Endothelial cell (in vitro differentiated cells): ENCODE data around the gene SVOP. TPM values are rescaled to one million over a fixed set of nuclear protein-coding genes. Genes with fewer than 3 reads are reported as not detected.

Experiments
- DNase-seq: peaks from one replicate; pipeline ENCODE4 v3.0.0; 2021; ENCODE audit warnings: low spot score
- H3K27ac Mint-ChIP-seq: one replicate; pipeline ENCODE4 v1.8.0; 2021; ENCODE audit warnings: mixed read lengths, inconsistent platforms; ENCODE audit not compliant: unreplicated experiment
- H3K27me3 Mint-ChIP-seq: one replicate; pipeline ENCODE4 v1.8.0; 2021; ENCODE audit warnings: mild to moderate bottlenecking, moderate library complexity, mixed read lengths, inconsistent platforms; ENCODE audit not compliant: unreplicated experiment
- H3K36me3 Mint-ChIP-seq: one replicate; pipeline ENCODE4 v1.8.0; 2021; ENCODE audit warnings: mild to moderate bottlenecking, low read depth, mixed read lengths, inconsistent platforms; ENCODE audit not compliant: unreplicated experiment
- H3K4me1 Mint-ChIP-seq: one replicate; pipeline ENCODE4 v1.8.0; 2021; ENCODE audit warnings: mild to moderate bottlenecking, mixed read lengths, inconsistent platforms; ENCODE audit not compliant: unreplicated experiment
- H3K4me3 Mint-ChIP-seq: one replicate; pipeline ENCODE4 v1.8.0; 2021; ENCODE audit warnings: mild to moderate bottlenecking, mixed read lengths, inconsistent platforms; ENCODE audit not compliant: unreplicated experiment
- H3K9me3 Mint-ChIP-seq: one replicate; pipeline ENCODE4 v1.8.0; 2021; ENCODE audit warnings: mixed read lengths, inconsistent platforms; ENCODE audit not compliant: unreplicated experiment
- total RNA-seq: library from RNA; stranded (reverse); fragmentation: NEBNext Ultra II Directional; extraction: Animal tissue kit (Norgen Biotek cat#: 25700); gene quantifications from one replicate; pipeline ENCODE4 v1.2.1, GENCODE V29; 2021; ENCODE audit not compliant: unreplicated experiment
- TF ChIP-seq, protein P1 (sequence below): fragments of 200-600 bp; sonication (generic); IDR thresholded peaks from one replicate; pipeline ENCODE4 v1.5.0; 2021; ENCODE audit warnings: antibody characterized with exemption; ENCODE audit not compliant: unreplicated experiment

SVOP gene
- total RNA-seq, 1 donor from 2014 or later, result 0.15 TPM

DNA sequence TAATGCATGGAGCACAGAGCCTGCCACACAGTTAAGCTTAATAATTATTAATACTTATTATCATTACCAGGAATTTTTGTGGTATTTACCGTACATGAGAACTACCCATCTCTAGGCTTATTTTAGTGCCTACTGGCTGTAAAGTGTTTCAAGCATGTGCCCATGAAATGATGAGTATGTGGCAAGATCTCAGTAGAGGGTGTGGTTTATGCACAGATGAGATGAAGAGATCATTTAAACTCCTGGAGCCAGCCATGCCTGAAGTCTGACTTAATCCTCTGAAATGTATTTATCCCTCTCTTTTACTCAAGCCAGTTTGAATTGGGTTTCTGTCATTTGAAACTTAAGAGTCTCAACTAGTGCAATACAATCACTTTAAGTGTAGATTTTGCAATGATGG lies 80.7 kb downstream of the SVOP start:
- Mint-ChIP-seq H3K4me3 (no peak overlapping the region), H3K4me1 (no peaks in the 10 kb centered on the region), H3K36me3 (no peaks in the 10 kb centered on the region), H3K27ac (no peak overlapping the region), H3K9me3 (no peaks in the 10 kb centered on the region), H3K27me3 (no peaks in the 10 kb centered on the region)
- DNase-seq, result no peak
- TF ChIP-seq, protein P1, sequence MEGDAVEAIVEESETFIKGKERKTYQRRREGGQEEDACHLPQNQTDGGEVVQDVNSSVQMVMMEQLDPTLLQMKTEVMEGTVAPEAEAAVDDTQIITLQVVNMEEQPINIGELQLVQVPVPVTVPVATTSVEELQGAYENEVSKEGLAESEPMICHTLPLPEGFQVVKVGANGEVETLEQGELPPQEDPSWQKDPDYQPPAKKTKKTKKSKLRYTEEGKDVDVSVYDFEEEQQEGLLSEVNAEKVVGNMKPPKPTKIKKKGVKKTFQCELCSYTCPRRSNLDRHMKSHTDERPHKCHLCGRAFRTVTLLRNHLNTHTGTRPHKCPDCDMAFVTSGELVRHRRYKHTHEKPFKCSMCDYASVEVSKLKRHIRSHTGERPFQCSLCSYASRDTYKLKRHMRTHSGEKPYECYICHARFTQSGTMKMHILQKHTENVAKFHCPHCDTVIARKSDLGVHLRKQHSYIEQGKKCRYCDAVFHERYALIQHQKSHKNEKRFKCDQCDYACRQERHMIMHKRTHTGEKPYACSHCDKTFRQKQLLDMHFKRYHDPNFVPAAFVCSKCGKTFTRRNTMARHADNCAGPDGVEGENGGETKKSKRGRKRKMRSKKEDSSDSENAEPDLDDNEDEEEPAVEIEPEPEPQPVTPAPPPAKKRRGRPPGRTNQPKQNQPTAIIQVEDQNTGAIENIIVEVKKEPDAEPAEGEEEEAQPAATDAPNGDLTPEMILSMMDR, result no peak

DNA sequence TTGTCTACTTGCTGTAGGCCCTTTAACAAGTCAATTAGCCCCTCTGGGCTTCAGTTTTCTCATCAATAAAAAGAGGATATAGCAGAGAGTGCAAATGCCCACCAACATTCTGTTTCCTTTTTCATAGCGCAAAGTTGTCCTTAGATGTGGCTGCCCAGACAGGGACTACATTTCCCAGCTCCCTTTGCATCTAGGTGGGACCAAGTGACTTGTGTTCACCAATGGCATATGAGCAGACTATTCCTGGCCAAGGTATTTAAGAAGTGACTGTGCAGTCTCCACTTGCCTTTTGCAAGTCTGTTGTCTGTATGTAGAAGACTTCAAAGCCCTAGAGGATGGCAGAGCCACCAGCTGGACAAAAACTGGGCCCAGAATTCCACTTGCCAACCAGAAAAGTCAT lies 81.3 kb downstream of the SVOP start:
- Mint-ChIP-seq H3K4me3 (no peak overlapping the region), H3K27me3 (no peaks in the 10 kb centered on the region), H3K27ac (no peak overlapping the region), H3K4me1 (no peaks in the 10 kb centered on the region), H3K9me3 (no peaks in the 10 kb centered on the region), H3K36me3 (no peaks in the 10 kb centered on the region)
- TF ChIP-seq, protein P1, result no peak
- DNase-seq, result no peak

DNA sequence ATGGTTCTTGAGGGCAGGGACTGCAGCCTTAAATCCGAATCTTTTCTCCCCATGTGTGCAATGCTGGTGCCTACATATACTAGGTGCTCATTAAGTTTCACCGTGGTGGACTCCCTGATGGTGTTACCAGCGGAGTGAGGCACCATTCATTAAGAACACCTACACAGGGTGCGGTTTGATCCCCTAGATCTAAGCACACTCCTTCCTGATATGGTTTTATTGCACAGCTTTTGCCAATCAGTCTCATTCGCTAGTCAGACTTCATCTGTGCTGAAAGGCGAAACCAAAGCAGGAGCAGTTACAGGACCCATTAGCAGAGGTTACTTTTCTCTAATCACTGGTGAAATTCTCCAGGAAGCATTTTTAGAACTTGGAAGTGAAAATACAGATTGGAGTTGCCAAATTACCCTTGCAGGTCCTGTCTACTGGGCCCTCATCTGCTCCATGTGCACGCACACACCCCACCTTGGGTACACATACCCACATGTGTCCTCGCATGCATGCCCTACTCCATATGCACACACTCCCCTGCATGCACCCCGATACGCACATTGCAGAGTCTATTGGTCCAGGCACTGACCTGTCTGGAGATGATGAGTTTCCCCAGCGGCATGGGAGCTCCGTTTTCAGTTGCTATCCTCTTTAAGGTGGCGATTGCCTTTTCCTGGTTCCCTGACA lies 82.5 kb downstream of the SVOP start:
- Mint-ChIP-seq H3K27me3 (no peaks in the 10 kb centered on the region), H3K27ac (no peak overlapping the region), H3K36me3 (no peaks in the 10 kb centered on the region), H3K4me1 (no peaks in the 10 kb centered on the region), H3K9me3 (no peaks in the 10 kb centered on the region), H3K4me3 (no peak overlapping the region)
- TF ChIP-seq, protein P1, result no peak
- no peak for DNase-seq

DNA sequence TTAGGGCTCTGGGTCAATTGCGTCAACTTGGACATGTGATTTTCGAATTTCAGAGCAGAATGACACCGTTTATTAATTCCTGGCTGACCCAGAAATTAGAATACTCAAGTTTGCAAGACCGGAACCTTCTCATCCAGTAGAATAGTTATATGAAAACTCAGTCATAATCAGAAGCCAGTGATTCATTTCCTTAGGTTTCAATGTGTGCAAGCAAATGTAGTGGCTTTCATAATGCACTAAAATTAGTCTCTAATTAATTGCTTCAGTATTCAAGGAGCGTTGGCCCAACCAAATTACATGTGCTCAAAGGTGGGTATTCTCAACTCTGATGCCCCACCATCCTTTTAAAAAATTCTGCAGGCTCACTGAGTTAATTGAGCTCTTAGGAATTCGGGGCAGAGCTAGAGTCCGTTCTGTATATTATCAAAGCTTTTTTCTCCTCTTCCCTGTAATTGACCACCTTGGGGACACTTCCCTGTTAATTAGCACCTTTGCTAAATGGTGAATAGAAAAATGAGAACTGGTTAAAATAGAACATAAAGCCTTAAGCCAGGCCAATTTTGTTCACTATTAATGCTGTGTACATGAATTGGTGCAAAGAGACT lies 85.6 kb downstream of the SVOP start:
- TF ChIP-seq, protein P1, result no peak
- H3K36me3 Mint-ChIP-seq, result no peaks in the 10 kb centered on the region
- H3K27me3 Mint-ChIP-seq, result no peaks in the 10 kb centered on the region
- no peak overlapping the region for H3K4me3 Mint-ChIP-seq
- H3K4me1 Mint-ChIP-seq, result no peaks in the 10 kb centered on the region
- H3K9me3 Mint-ChIP-seq, result no peaks in the 10 kb centered on the region
- no peak overlapping the region for H3K27ac Mint-ChIP-seq
- DNase-seq, result no peak

DNA sequence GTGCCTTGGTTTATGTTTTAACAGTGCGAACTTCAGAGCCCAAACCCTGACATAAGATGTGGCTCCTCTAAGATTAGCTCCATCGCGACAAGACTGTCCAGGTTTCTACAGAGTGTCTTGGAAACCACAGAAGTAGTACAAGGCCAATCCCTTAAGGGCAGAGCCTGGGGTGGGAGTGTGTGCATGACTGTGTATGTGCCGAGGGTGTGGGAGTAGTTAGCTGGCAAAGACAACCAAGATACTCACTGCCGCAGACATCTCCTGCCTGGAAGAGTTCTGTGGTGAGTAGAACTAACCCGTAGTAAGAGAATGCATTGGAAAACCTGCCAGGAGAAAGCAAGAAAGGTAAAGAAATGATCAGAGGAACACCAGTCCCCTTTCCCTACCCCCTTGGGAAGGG lies 86.9 kb downstream of the SVOP start:
- no peak overlapping the region for H3K27ac Mint-ChIP-seq
- H3K27me3 Mint-ChIP-seq, result no peaks in the 10 kb centered on the region
- H3K4me1 Mint-ChIP-seq, result no peaks in the 10 kb centered on the region
- DNase-seq, result no peak
- no peaks in the 10 kb centered on the region for H3K36me3 Mint-ChIP-seq
- no peak overlapping the region for H3K4me3 Mint-ChIP-seq
- no peaks in the 10 kb centered on the region for H3K9me3 Mint-ChIP-seq
- TF ChIP-seq, protein P1, result no peak
